ENCODE measurements around the gene XRCC3. TPM values are rescaled to one million over a fixed set of nuclear protein-coding genes. Genes with fewer than 3 reads are reported as not detected.

Gene XRCC3
- total RNA-seq, 1 donor from 2014 or later, result 5.6 TPM

GRCh38 chr14:103650213-103650612 is 65.0 kb downstream of the XRCC3 start:
- peaks cover 9% of the 10 kb centered on the region for H3K36me3 ChIP-seq
- ATAC-seq (no peak), DNase-seq (no peak)
- intact Hi-C loops (cut with DNase I), result no loop called here
- no peak for TF ChIP-seq CTCF (IDR thresholded peaks at IDR 0.05)
- H3K4me1 ChIP-seq, result peaks cover 42% of the 10 kb centered on the region
- no peaks in the 10 kb centered on the region for H3K9me3 ChIP-seq
- H3K27ac ChIP-seq, result no peak overlapping the region
- no peak overlapping the region for H3K4me3 ChIP-seq
- H3K27me3 ChIP-seq, result no peaks in the 10 kb centered on the region

GRCh38 chr14:103649001-103649400 is 66.2 kb downstream of the XRCC3 start:
- ATAC-seq (no peak), DNase-seq (no peak)
- TF ChIP-seq CTCF (IDR thresholded peaks at IDR 0.05), result no peak
- no peaks in the 10 kb centered on the region for H3K27me3 ChIP-seq
- no peak overlapping the region for H3K27ac ChIP-seq
- no peak overlapping the region for H3K4me3 ChIP-seq
- peaks cover 32% of the 10 kb centered on the region for H3K4me1 ChIP-seq
- H3K36me3 ChIP-seq, result no peaks in the 10 kb centered on the region
- no peaks in the 10 kb centered on the region for H3K9me3 ChIP-seq
- intact Hi-C loops (cut with DNase I), result no loop called here

Other genes with a start within 250 kb of the XRCC3 start
- gene CKB, start 192.6 kb downstream of the XRCC3 start, total RNA-seq, result 148 TPM
- gene TRMT61A, start 186.3 kb downstream of the XRCC3 start, total RNA-seq, result 11.6 TPM
- 33.0 TPM for gene BAG5, start 152.8 kb downstream of the XRCC3 start, total RNA-seq
- gene COA8, start 152.5 kb downstream of the XRCC3 start, total RNA-seq, result 29.7 TPM
- 172 TPM for gene KLC1, start 86.2 kb downstream of the XRCC3 start, total RNA-seq
- 61.3 TPM for gene ZFYVE21, start 359 bp upstream of the XRCC3 start, total RNA-seq
- gene PPP1R13B, start 132.1 kb upstream of the XRCC3 start, total RNA-seq, result 78.5 TPM
- gene TDRD9, start 213.0 kb upstream of the XRCC3 start, total RNA-seq, result 6.2 TPM
- gene RD3L, start 227.1 kb upstream of the XRCC3 start, total RNA-seq, result not detected